HG02642 (cell line): ENCODE results near the gene MAPK1.
"Not testable (repeated sequence)": the region's sequence is repeated elsewhere in the genome, so short reads cannot be mapped to it uniquely, and the experiment has no call there.

Source experiments
- ATAC-seq: cut with Tn5 transposase; IDR thresholded peaks from one replicate; pipeline ENCODE4 v1.9.1; 2021; ENCODE audit warnings: mild to moderate bottlenecking; ENCODE audit not compliant: unreplicated experiment, poor library complexity

The MAPK1 gene

GRCh38 chr22:21730535-21731308, 136.7 kb downstream of the MAPK1 start:
- ATAC-seq, result no peak

- not testable (repeated sequence) for ATAC-seq
Observed at GRCh38 chr22:21729184-21729583, 138.3 kb downstream of the MAPK1 start.

- ATAC-seq, result no peak
Observed at GRCh38 chr22:21728270-21728669, 139.2 kb downstream of the MAPK1 start.

GRCh38 chr22:21727768-21728167, 139.7 kb downstream of the MAPK1 start:
- no peak for ATAC-seq

GRCh38 chr22:21727159-21727558, 140.3 kb downstream of the MAPK1 start:
- no peak for ATAC-seq

- no peak for ATAC-seq
Observed at GRCh38 chr22:21726650-21727049, 140.8 kb downstream of the MAPK1 start.

GRCh38 chr22:21725956-21726649, 141.3 kb downstream of the MAPK1 start:
- no peak for ATAC-seq

GRCh38 chr22:21724496-21724895, 142.9 kb downstream of the MAPK1 start:
- not testable (repeated sequence) for ATAC-seq

GRCh38 chr22:21721195-21721852, 146.1 kb downstream of the MAPK1 start:
- not testable (repeated sequence) for ATAC-seq

GRCh38 chr22:21720191-21720859, 147.1 kb downstream of the MAPK1 start:
- not testable (repeated sequence) for ATAC-seq

GRCh38 chr22:21719024-21719423, 148.4 kb downstream of the MAPK1 start:
- ATAC-seq, result no peak

GRCh38 chr22:21718499-21718898, 148.9 kb downstream of the MAPK1 start:
- ATAC-seq, result no peak

- not testable (repeated sequence) for ATAC-seq
Observed at GRCh38 chr22:21716395-21717122, 150.9 kb downstream of the MAPK1 start.

- no peak for ATAC-seq
Observed at GRCh38 chr22:21714786-21715185, 152.7 kb downstream of the MAPK1 start.

GRCh38 chr22:21714059-21714770, 153.2 kb downstream of the MAPK1 start:
- ATAC-seq, result no peak

- no peak for ATAC-seq
Observed at GRCh38 chr22:21713428-21714058, 153.9 kb downstream of the MAPK1 start.

GRCh38 chr22:21712751-21713427, 154.6 kb downstream of the MAPK1 start:
- no peak for ATAC-seq

- no peak for ATAC-seq
Observed at GRCh38 chr22:21711851-21712250, 155.6 kb downstream of the MAPK1 start.
